Neural cell (in vitro differentiated cells): Measurements from ENCODE around the gene TPRG1L. TPM values are rescaled to one million over a fixed set of nuclear protein-coding genes. Genes with fewer than 3 reads are reported as not detected.

Experiments used
- H2AFZ ChIP-seq: fragments of 200-600, 300-800 bp; sonication (generic), shearing (Covaris generic); 2 replicates; pipeline ENCODE4 v1.6.0; 2014; ENCODE audit warnings: low read depth, mild to moderate bottlenecking, antibody characterized with exemption, low read length, moderate library complexity
- H3F3A ChIP-seq: fragments of 200-600 bp; shearing (Covaris generic); 2 replicates; pipeline ENCODE4 v1.6.1; 2016; ENCODE audit warnings: mild to moderate bottlenecking, moderate library complexity, mixed read lengths, antibody characterized with exemption, low read length; ENCODE audit not compliant: insufficient read depth, poor library complexity, severe bottlenecking
- H3K27ac ChIP-seq: fragments of 200-600, 300-800 bp; sonication (generic), shearing (Covaris generic); 2 replicates; pipeline ENCODE4 v1.5.1; 2014; ENCODE audit warnings: mild to moderate bottlenecking, low read length, moderate library complexity
- H3K27me3 ChIP-seq: fragments of 300-800, 200-600 bp; sonication (generic), shearing (Covaris generic); 2 replicates; pipeline ENCODE4 v1.6.0; 2014; ENCODE audit warnings: mild to moderate bottlenecking, low read depth, low read length, moderate library complexity; ENCODE audit not compliant: insufficient read depth
- H3K36me3 ChIP-seq: fragments of 300-800, 200-600 bp; sonication (generic), shearing (Covaris generic); 2 replicates; pipeline ENCODE4 v1.5.1; 2014; ENCODE audit warnings: mild to moderate bottlenecking, antibody characterized with exemption, low read length, moderate library complexity; ENCODE audit not compliant: insufficient read depth
- H3K4me2 ChIP-seq: fragments of 300-800, 200-600 bp; sonication (generic), shearing (Covaris generic); 2 replicates; pipeline ENCODE4 v1.6.0; 2014; ENCODE audit warnings: mild to moderate bottlenecking, low read length
- H3K4me3 ChIP-seq: fragments of 300-800, 200-600 bp; sonication (generic), shearing (Covaris generic); 2 replicates; pipeline ENCODE4 v1.5.1; 2014; ENCODE audit warnings: mild to moderate bottlenecking, low read length, moderate library complexity
- H3K79me2 ChIP-seq: fragments of 200-600 bp; shearing (Covaris generic); replicated peaks from 2 replicates; pipeline ENCODE4 v1.6.0; 2014; ENCODE audit warnings: mild to moderate bottlenecking, low read length, moderate library complexity; ENCODE audit not compliant: insufficient read depth
- H3K9ac ChIP-seq: fragments of 300-800, 200-600 bp; sonication (generic), shearing (Covaris generic); 2 replicates; pipeline ENCODE4 v1.6.1; 2016; ENCODE audit warnings: mild to moderate bottlenecking, low read length, mixed read lengths
- H3K9me2 ChIP-seq: fragments of 200-600 bp; shearing (Covaris generic); 2 replicates; pipeline ENCODE4 v1.6.1; 2016; ENCODE audit warnings: mild to moderate bottlenecking, low read length, mixed read lengths; ENCODE audit not compliant: insufficient read depth
- H3K9me3 ChIP-seq: fragments of 200-600, 300-800 bp; sonication (generic), shearing (Covaris generic); 2 replicates; pipeline ENCODE4 v1.6.1; 2016; ENCODE audit warnings: mild to moderate bottlenecking, mixed run types, low read length, moderate library complexity, mixed read lengths
- H4K20me1 ChIP-seq: fragments of 200-600 bp; shearing (Covaris generic); 2 replicates; pipeline ENCODE4 v1.6.1; 2016; ENCODE audit warnings: mild to moderate bottlenecking, mixed run types; ENCODE audit not compliant: insufficient read depth
- CTCF ChIP-seq: fragments of 450-650 bp; IDR thresholded peaks from 2 replicates; pipeline ENCODE4 v1.5.1; 2014; ENCODE audit warnings: antibody characterized with exemption, mild to moderate bottlenecking, moderate library complexity; ENCODE audit not compliant: poor library complexity, severe bottlenecking
- EP300 ChIP-seq: fragments of 450-650 bp; conservative IDR thresholded peaks from 2 replicates; pipeline ENCODE4 v1.6.1; 2014; ENCODE audit warnings: antibody characterized with exemption, mild to moderate bottlenecking, moderate library complexity; ENCODE audit not compliant: poor library complexity, severe bottlenecking
- EZH2 ChIP-seq: fragments of 200-600, 300-800 bp; shearing (Covaris generic), sonication (generic); IDR thresholded peaks from 2 replicates; pipeline ENCODE4 v1.6.1; 2014; ENCODE audit warnings: antibody characterized with exemption, low read length, borderline replicate concordance, mild to moderate bottlenecking; ENCODE audit not compliant: insufficient read depth, poor library complexity, severe bottlenecking
- MXI1 ChIP-seq: fragments of 450-650 bp; conservative IDR thresholded peaks from 2 replicates; pipeline ENCODE4 v1.6.1; 2014; ENCODE audit warnings: antibody characterized with exemption, mild to moderate bottlenecking; ENCODE audit not compliant: poor library complexity, severe bottlenecking
- POLR2AphosphoS5 ChIP-seq: IDR thresholded peaks from 2 replicates; pipeline ENCODE4 v1.6.1; 2012
- RAD21 ChIP-seq: fragments of 450-650 bp; conservative IDR thresholded peaks from 2 replicates; pipeline ENCODE4 v1.6.1; 2014; ENCODE audit warnings: antibody characterized with exemption, mild to moderate bottlenecking, moderate library complexity
- REST ChIP-seq: IDR thresholded peaks from 2 replicates; pipeline ENCODE4 v1.6.1; 2012; ENCODE audit warnings: borderline replicate concordance
- SMC3 ChIP-seq: fragments of 450-650 bp; conservative IDR thresholded peaks from 2 replicates; pipeline ENCODE4 v1.6.1; 2014; ENCODE audit warnings: antibody characterized with exemption, mild to moderate bottlenecking, moderate library complexity; ENCODE audit not compliant: poor library complexity
- TAF1 ChIP-seq: IDR thresholded peaks from 2 replicates; pipeline ENCODE4 v1.6.1; 2012; ENCODE audit warnings: low read depth
- polyA plus RNA-seq: library from polyadenylated mRNA; depleted of rRNA; stranded (reverse); fragments of >200 nt; gene quantifications from 2 replicates; pipeline ENCODE4 v1.2.3, GENCODE V29; 2014

TPRG1L gene
- polyA plus RNA-seq, 1 donor from 2014 or later: 22.4 TPM

DNA sequence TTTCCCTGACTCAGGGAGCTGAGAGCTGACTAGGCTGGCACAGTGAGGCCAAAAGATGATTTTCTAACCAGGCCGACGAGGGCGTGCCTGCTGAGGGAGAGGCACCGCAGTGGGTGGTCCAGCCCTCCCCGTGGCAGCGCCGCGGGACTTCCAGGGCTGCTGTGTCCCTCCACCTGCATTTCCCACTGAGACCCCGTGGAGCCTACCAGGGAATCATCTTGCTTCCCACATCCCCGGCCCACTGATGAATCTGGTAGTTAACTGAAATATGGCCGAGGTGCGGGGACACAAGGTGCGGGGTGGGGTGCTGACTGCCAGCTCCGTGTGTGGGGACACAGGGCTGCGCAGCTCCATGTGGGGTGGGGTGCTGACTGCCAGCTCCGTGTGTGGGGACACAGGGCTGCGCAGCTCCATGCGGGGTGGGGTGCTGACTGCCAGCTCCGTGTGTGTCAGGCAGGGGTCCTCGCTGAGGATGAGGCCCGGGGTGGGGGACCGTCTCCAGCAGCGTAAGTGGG, 14.6 kb downstream of the TPRG1L start:
- H4K20me1 ChIP-seq: no peaks in the 10 kb centered on the region
- H2AFZ ChIP-seq: no peak overlapping the region
- H3F3A ChIP-seq: no peaks in the 10 kb centered on the region
- no peak overlapping the region for H3K4me2 ChIP-seq
- H3K9me2 ChIP-seq: no peaks in the 10 kb centered on the region
- H3K27me3 ChIP-seq: no peaks in the 10 kb centered on the region
- no peak overlapping the region for H3K27ac ChIP-seq
- H3K4me3 ChIP-seq: no peak overlapping the region
- H3K79me2 ChIP-seq: no peaks in the 10 kb centered on the region
- no peaks in the 10 kb centered on the region for H3K9me3 ChIP-seq
- no peak overlapping the region for H3K9ac ChIP-seq
- TF ChIP-seq MXI1 (no peak), POLR2AphosphoS5 (no peak), CTCF (no peak), REST (no peak), EP300 (no peak), SMC3 (no peak), EZH2 (no peak), TAF1 (no peak), RAD21 (no peak)
- peaks cover 4% of the 10 kb centered on the region for H3K36me3 ChIP-seq

- no peaks in the 10 kb centered on the region for H3F3A ChIP-seq
- no peaks in the 10 kb centered on the region for H3K79me2 ChIP-seq
- peaks cover 4% of the 10 kb centered on the region for H3K36me3 ChIP-seq
- no peaks in the 10 kb centered on the region for H4K20me1 ChIP-seq
- no peaks in the 10 kb centered on the region for H3K9me2 ChIP-seq
- no peak for TF ChIP-seq EZH2
- TF ChIP-seq TAF1: no peak
- no peak for TF ChIP-seq REST
- no peak for TF ChIP-seq CTCF
- no peak for TF ChIP-seq MXI1
- no peak for TF ChIP-seq RAD21
- no peak for TF ChIP-seq SMC3
- TF ChIP-seq POLR2AphosphoS5: no peak
- TF ChIP-seq EP300: no peak
- H3K4me3 ChIP-seq: no peak overlapping the region
- H3K9me3 ChIP-seq: no peaks in the 10 kb centered on the region
- H3K9ac ChIP-seq: no peak overlapping the region
- H3K27ac ChIP-seq: no peak overlapping the region
- no peaks in the 10 kb centered on the region for H3K27me3 ChIP-seq
- H3K4me2 ChIP-seq: no peak overlapping the region
- H2AFZ ChIP-seq: no peak overlapping the region
Observed at GRCh38 chr1:3640121-3640837, 15.5 kb downstream of the TPRG1L start.
